ENCODE results near the gene CCT2. TPM values are rescaled to one million over a fixed set of nuclear protein-coding genes. Genes with fewer than 3 reads are reported as not detected.

CCT2 gene
- total RNA-seq, 2 donors from 2014 or later, result 68.2 to 71.1 TPM

DNA sequence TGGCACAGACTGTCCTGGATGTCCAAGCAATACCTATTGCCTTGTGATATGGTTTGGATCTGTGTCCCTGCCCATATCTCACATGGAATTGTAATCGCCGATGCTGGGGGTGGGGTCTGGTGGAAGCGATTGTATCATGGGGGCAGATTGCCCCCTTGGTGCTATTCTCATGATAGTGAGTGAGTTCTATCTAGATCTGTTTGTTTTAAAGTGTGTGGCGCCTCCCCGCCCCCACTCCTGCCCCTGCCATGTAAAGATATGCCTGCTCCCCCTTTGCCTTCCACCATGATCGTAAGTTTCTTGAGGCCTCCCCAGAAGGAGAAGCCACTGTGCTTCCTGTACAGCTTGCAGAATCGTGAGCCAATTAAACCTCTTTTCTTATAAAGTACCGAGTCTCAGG, 42.2 kb downstream of the CCT2 start:
- intact Hi-C loops (cut with DNase I), result no loop called here
- Histone ChIP-seq H3K4me3 (no peak overlapping the region), H3K36me3 (replicated peaks in 1 of 2; ENCODE audit: insufficient read depth in 1 of 2, low read depth in 2 of 2) (no peaks in the 10 kb centered on the region), H3K9me3 (no peaks in the 10 kb centered on the region), H3K4me1 (peaks cover 11% of the 10 kb centered on the region), H3K27me3 (no peaks in the 10 kb centered on the region), H3K27ac (no peak overlapping the region)
- WGBS, 2 donors, result 62 to 87% methylated on average over 8 of the region's 8 CpGs
- ATAC-seq (no peak), DNase-seq (no peak)
- TF ChIP-seq POLR2A (IDR thresholded peaks at IDR 0.05), result no peak
- TF ChIP-seq, protein P1, sequence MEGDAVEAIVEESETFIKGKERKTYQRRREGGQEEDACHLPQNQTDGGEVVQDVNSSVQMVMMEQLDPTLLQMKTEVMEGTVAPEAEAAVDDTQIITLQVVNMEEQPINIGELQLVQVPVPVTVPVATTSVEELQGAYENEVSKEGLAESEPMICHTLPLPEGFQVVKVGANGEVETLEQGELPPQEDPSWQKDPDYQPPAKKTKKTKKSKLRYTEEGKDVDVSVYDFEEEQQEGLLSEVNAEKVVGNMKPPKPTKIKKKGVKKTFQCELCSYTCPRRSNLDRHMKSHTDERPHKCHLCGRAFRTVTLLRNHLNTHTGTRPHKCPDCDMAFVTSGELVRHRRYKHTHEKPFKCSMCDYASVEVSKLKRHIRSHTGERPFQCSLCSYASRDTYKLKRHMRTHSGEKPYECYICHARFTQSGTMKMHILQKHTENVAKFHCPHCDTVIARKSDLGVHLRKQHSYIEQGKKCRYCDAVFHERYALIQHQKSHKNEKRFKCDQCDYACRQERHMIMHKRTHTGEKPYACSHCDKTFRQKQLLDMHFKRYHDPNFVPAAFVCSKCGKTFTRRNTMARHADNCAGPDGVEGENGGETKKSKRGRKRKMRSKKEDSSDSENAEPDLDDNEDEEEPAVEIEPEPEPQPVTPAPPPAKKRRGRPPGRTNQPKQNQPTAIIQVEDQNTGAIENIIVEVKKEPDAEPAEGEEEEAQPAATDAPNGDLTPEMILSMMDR (IDR thresholded peaks at IDR 0.05), result no peak

DNA sequence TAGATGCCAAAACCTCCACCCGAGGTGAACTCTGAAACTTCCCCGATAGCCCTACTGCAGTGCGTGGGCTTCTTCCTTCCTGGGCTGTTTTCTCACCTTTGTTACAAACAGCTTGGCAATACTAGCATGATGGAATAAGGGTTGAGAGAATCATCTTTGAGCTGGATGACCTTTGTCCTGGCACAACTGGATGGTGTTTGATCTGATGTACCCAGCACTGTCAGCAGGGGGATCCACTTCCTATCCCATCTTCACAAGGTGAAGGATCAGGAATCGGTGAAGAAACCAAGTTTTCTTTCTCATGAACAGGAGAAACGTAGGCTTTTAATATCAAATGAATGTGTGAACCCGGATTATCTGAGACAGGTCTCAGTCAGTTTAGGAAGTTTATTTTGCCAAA, 44.9 kb downstream of the CCT2 start:
- 66 to 80% methylated on average over 6 of the region's 6 CpGs for WGBS, 2 donors
- no peaks in the 10 kb centered on the region for H3K27me3 ChIP-seq
- ATAC-seq (no peak), DNase-seq (no peak)
- H3K27ac ChIP-seq, result no peak overlapping the region
- H3K4me1 ChIP-seq, result no peaks in the 10 kb centered on the region
- no peaks in the 10 kb centered on the region for H3K9me3 ChIP-seq
- TF ChIP-seq, protein P1 (IDR thresholded peaks at IDR 0.05), result no peak
- TF ChIP-seq POLR2A (IDR thresholded peaks at IDR 0.05), result no peak
- intact Hi-C loops (cut with DNase I), result no loop called here
- no peaks in the 10 kb centered on the region for H3K36me3 ChIP-seq (replicated peaks in 1 of 2; ENCODE audit: insufficient read depth in 1 of 2, low read depth in 2 of 2)
- H3K4me3 ChIP-seq, result no peak overlapping the region

DNA sequence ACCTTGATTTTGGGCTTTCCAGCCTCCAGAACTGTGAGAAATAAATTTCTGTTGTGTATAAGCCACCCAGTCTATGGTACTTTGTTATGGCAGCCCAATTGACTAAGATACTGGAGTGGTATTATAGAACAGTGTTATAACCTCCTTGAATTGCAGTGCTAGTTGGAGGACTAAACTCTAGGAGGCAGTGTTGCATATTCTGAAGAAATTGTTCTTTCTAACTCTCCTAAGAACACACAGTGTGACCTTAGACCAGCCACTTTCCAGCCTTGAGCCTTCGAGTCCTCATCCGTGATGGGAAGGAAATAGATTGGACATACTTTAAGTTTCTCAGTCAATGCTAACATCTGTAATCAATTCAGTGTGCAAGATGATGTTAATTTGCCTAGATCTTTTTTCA, 47.8 kb downstream of the CCT2 start:
- Histone ChIP-seq H3K4me3 (no peak overlapping the region), H3K9me3 (no peaks in the 10 kb centered on the region), H3K4me1 (no peaks in the 10 kb centered on the region), H3K27me3 (no peaks in the 10 kb centered on the region), H3K36me3 (replicated peaks in 1 of 2; ENCODE audit: insufficient read depth in 1 of 2, low read depth in 2 of 2) (no peaks in the 10 kb centered on the region), H3K27ac (no peak overlapping the region)
- DNase-seq, result no peak
- WGBS, 2 donors, result 82 to 94% methylated on average over 2 of the region's 2 CpGs
- no peak for TF ChIP-seq POLR2A (IDR thresholded peaks at IDR 0.05)
- TF ChIP-seq, protein P1 (IDR thresholded peaks at IDR 0.05), result no peak
- no peak for ATAC-seq
- intact Hi-C loops (cut with DNase I), result no loop called here

DNA sequence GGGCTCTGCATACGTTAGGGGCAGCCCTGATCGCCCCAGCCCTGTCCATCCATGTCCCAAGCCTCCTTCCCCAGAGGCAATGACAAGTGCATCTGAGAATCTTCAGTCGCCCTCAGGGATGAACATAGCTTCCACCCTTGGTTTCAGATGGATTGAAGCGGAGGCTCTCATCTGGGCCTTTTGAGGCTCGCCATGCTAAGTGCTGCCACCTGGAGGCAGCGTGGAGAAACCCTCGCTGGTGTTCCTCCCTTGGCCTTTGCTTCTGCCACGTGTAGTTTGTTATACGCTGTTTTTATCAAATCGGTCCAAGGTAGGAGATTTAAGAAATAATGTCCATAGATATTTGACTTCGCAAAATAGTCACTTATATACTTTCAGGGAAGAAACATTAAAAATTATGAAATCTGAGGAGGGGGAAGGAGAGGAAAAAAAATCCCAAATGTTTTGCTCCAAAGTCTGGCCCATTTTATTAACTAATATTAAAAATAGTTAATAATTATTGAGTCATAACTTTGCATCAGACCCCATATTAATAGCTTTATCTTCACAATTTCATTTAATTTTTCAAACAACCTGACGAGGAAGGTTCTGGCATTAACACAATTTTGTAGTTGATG, 54.2 kb downstream of the CCT2 start:
- Histone ChIP-seq H3K27me3 (no peaks in the 10 kb centered on the region), H3K9me3 (no peaks in the 10 kb centered on the region), H3K4me3 (no peak overlapping the region), H3K4me1 (no peaks in the 10 kb centered on the region), H3K27ac (no peak overlapping the region), H3K36me3 (replicated peaks in 1 of 2; ENCODE audit: insufficient read depth in 1 of 2, low read depth in 2 of 2) (no peaks in the 10 kb centered on the region)
- TF ChIP-seq POLR2A (IDR thresholded peaks at IDR 0.05), result no peak
- TF ChIP-seq, protein P1 (IDR thresholded peaks at IDR 0.05), result peak; percentile 70 to 85 (median 76)
- ATAC-seq, result peak; percentile 92
- intact Hi-C loops (cut with DNase I), result no loop called here
- peak; percentile 69 to 72 (median 70) for DNase-seq
- 16 to 17% methylated on average over 12 of the region's 12 CpGs for WGBS, 2 donors

DNA sequence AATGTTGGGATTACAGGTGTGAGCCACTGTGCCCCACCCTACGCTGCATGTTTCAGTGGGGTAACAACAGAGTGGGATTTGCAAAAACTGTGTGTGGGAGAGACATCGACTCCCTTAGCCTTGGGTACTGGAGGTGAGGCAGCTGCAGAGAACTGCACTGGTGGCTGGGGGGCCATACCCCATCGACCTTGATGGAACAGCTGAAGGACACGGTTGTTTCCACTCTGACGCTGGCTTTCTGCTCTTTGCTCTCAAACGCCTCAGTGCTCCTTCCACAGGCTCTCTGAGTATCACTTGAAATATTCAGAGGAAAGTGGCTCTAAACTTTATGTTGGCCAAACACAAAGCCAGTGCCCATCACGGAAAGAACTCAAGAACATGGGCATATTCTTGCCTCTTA, 56.3 kb downstream of the CCT2 start:
- WGBS, 2 donors, result 74 to 77% methylated on average over 7 of the region's 7 CpGs
- TF ChIP-seq, protein P1 (IDR thresholded peaks at IDR 0.05), result no peak
- ATAC-seq, result no peak
- no peak for DNase-seq
- H3K9me3 ChIP-seq, result no peaks in the 10 kb centered on the region
- intact Hi-C loops (cut with DNase I), result no loop called here
- no peak overlapping the region for H3K4me3 ChIP-seq
- H3K36me3 ChIP-seq (replicated peaks in 1 of 2; ENCODE audit: insufficient read depth in 1 of 2, low read depth in 2 of 2), result no peaks in the 10 kb centered on the region
- H3K4me1 ChIP-seq, result no peaks in the 10 kb centered on the region
- no peaks in the 10 kb centered on the region for H3K27me3 ChIP-seq
- H3K27ac ChIP-seq, result no peak overlapping the region
